A549 (cell line): ENCODE results near the gene DYNC1I1. TPM values are rescaled to one million over a fixed set of nuclear protein-coding genes. Genes with fewer than 3 reads are reported as not detected.

Experiments
- ATAC-seq, 2 experiments: fragments of 200-7000 bp in 1 of 2; fragments of >200 bp in 1 of 2; cut with Nextera tagmentation in 1 of 2; cut with Tn5 transposase in 1 of 2; 3 replicates each; pipeline versions ENCODE4 v1.8.0 to v1.9.1; 2018 to 2020; ENCODE audit warnings: mild to moderate bottlenecking in 1 of 2, moderate library complexity in 1 of 2
- CTCF ChIA-PET: fragments of 300-600 bp; sonication (Branson Sonifier 250); formaldehyde crosslinking; extraction: SDS; loops from one replicate; lab custom pipeline; 2021; ENCODE audit warnings: antibody characterized with exemption, inconsistent platforms; lab: Yijun Ruan, JAX
- POLR2A ChIA-PET: fragments of 350-600 bp; formaldehyde crosslinking; extraction: SDS; loops from one replicate; lab custom pipeline; 2021; ENCODE audit warnings: antibody characterized with exemption, inconsistent platforms; lab: Yijun Ruan, JAX
- DNase-seq, 2 experiments: peaks; one replicate each; pipeline versions ENCODE4 v3.0.0 to v3.0.0-alpha.2; 2011 to 2016; ENCODE audit warnings: low read depth in 1 of 2, low spot score in 1 of 2
- FAIRE-seq: peaks from 2 replicates; lab custom pipeline; 2011; peaks lifted over from hg19 to GRCh38; lab: Jason Lieb, UNC
- H3K27ac ChIP-seq, 2 experiments: fragments of >200 bp; sonication (Bioruptor Twin); formaldehyde crosslinking; 3 replicates each; pipeline ENCODE4 v1.5.1; 2016 to 2017
- H3K4me1 ChIP-seq: fragments of >200 bp; sonication (Bioruptor Twin); formaldehyde crosslinking; 3 replicates; pipeline ENCODE4 v1.6.1; 2016
- H3K4me2 ChIP-seq: fragments of >200 bp; sonication (Bioruptor Twin); formaldehyde crosslinking; 3 replicates; pipeline ENCODE4 v1.6.1; 2016
- H3K4me3 ChIP-seq: fragments of >200 bp; sonication (Bioruptor Twin); formaldehyde crosslinking; 3 replicates; pipeline ENCODE4 v1.5.1; 2016
- H3K9me3 ChIP-seq: fragments of >200 bp; sonication (Bioruptor Twin); formaldehyde crosslinking; 3 replicates; pipeline ENCODE4 v1.6.1; 2016
- CBX8 ChIP-seq: fragments of 200-600 bp; sonication (generic); IDR thresholded peaks from 2 replicates; pipeline ENCODE4 v1.6.1; 2016
- CHD2 ChIP-seq: fragments of 150-350 bp; IDR thresholded peaks from 2 replicates; pipeline ENCODE4 v1.6.1; 2014; ENCODE audit warnings: low read length; ENCODE audit not compliant: partially characterized antibody
- EHF ChIP-seq: fragments of 250-450 bp; sonication (Bioruptor Pico); IDR thresholded peaks from 2 replicates; pipeline ENCODE4 v1.5.0; 2020; ENCODE audit warnings: mild to moderate bottlenecking
- EP300 ChIP-seq, 2 experiments: fragments of >200 bp; sonication (Bioruptor Twin); formaldehyde crosslinking; IDR thresholded peaks; 2 replicates in 1 of 2; 3 replicates in 1 of 2; pipeline ENCODE4 v1.6.1; 2016 to 2017
- FOXS1 ChIP-seq: fragments of 250-450 bp; sonication (Bioruptor Pico); IDR thresholded peaks from 2 replicates; pipeline ENCODE4 v1.5.0; 2020; ENCODE audit warnings: mild to moderate bottlenecking, moderate library complexity
- HOXB5 ChIP-seq: fragments of 250-450 bp; sonication (Bioruptor Pico); IDR thresholded peaks from 2 replicates; pipeline ENCODE4 v1.5.0; 2020; ENCODE audit warnings: mild to moderate bottlenecking, moderate library complexity
- JUNB ChIP-seq: fragments of >200 bp; sonication (Bioruptor Twin); formaldehyde crosslinking; IDR thresholded peaks from 2 replicates; pipeline ENCODE4 v1.6.1; 2016
- KDM1A ChIP-seq: fragments of 200-600 bp; sonication (generic); IDR thresholded peaks from 2 replicates; pipeline ENCODE4 v1.6.1; 2016; ENCODE audit warnings: low read depth, mild to moderate bottlenecking
- KDM5A ChIP-seq: fragments of 200-600 bp; sonication (generic); IDR thresholded peaks from 2 replicates; pipeline ENCODE4 v1.6.1; 2016; ENCODE audit warnings: antibody characterized with exemption, mild to moderate bottlenecking
- MAFK ChIP-seq: fragments of 450-650 bp; IDR thresholded peaks from 2 replicates; pipeline ENCODE4 v1.6.1; 2014; ENCODE audit not compliant: partially characterized antibody
- NFE2L2 ChIP-seq: fragments of 150-350 bp; conservative IDR thresholded peaks from 2 replicates; pipeline ENCODE4 v1.6.1; 2014; ENCODE audit warnings: low read length
- NR3C1 ChIP-seq: fragments of >200 bp; sonication (Bioruptor Twin); formaldehyde crosslinking; IDR thresholded peaks from 3 replicates; pipeline ENCODE4 v1.6.1; 2017
- POLR2A ChIP-seq: IDR thresholded peaks from 2 replicates; pipeline ENCODE4 v1.6.1; 2012; ENCODE audit warnings: mild to moderate bottlenecking, low read length
- POLR2AphosphoS2 ChIP-seq: conservative IDR thresholded peaks from 2 replicates; pipeline ENCODE4 v1.6.1; 2012; ENCODE audit warnings: low read length, improper control_type of control experiment, inconsistent platforms
- RARB ChIP-seq: fragments of 250-450 bp; sonication (Bioruptor Pico); IDR thresholded peaks from 2 replicates; pipeline ENCODE4 v1.8.0; 2021; ENCODE audit warnings: mild to moderate bottlenecking, moderate library complexity
- RCOR1 ChIP-seq: fragments of 150-350 bp; IDR thresholded peaks from 2 replicates; pipeline ENCODE4 v1.6.1; 2014; ENCODE audit warnings: antibody characterized with exemption, low read length, low read depth
- ZFP36 ChIP-seq: fragments of 450-650 bp; IDR thresholded peaks from 2 replicates; pipeline ENCODE4 v1.6.1; 2014; ENCODE audit warnings: borderline replicate concordance; ENCODE audit not compliant: partially characterized antibody
- ZNF302 ChIP-seq: fragments of 250-450 bp; sonication (Bioruptor Pico); IDR thresholded peaks from 2 replicates; pipeline ENCODE4 v1.9.0; 2021; ENCODE audit warnings: inconsistent platforms, mild to moderate bottlenecking, moderate library complexity
- WGBS: methylation state at CpG from one replicate; pipeline ENCODE4 v1.1.6; 2017; ENCODE audit errors: missing lambda C conversion rate; 5-methylcytosine and 5-hydroxymethylcytosine counted together
- polyA plus RNA-seq, 4 experiments: library from polyadenylated mRNA; depleted of rRNA in 3 of 4; stranded (reverse); fragments of >200 nt; fragmentation: RNase III in 1 of 4; extraction: RNeasy Plus Mini Kit Qiagen cat#74134 plus additional on column Dnase treatment in 1 of 4; gene quantifications; 2 replicates in 3 of 4; 3 replicates in 1 of 4; pipeline ENCODE4 v1.2.3, GENCODE V29; 2011 to 2017
- TF ChIP-seq, protein P1 (sequence below): fragments of 150-350 bp; IDR thresholded peaks from 2 replicates; pipeline ENCODE4 v1.6.1; 2014; ENCODE audit warnings: low read depth, mild to moderate bottlenecking, low read length
- TF ChIP-seq, protein P2 (sequence below): fragments of 250-450 bp; sonication (Bioruptor Pico); IDR thresholded peaks from 2 replicates; pipeline ENCODE4 v1.5.0; 2020; ENCODE audit warnings: low read depth, mild to moderate bottlenecking, moderate library complexity
- TF ChIP-seq, protein P3 (sequence below): IDR thresholded peaks from 2 replicates; pipeline ENCODE4 v1.6.1; 2012
- TF ChIP-seq, protein P4 (sequence below): fragments of >200 bp; sonication (Bioruptor Twin); formaldehyde crosslinking; IDR thresholded peaks from 2 replicates; pipeline ENCODE4 v1.6.1; 2016

The DYNC1I1 gene
- polyA plus RNA-seq, 2 of the 4 experiments (the other 2 are of a cell fraction): 0.04 TPM; not detected in 1

DNA sequence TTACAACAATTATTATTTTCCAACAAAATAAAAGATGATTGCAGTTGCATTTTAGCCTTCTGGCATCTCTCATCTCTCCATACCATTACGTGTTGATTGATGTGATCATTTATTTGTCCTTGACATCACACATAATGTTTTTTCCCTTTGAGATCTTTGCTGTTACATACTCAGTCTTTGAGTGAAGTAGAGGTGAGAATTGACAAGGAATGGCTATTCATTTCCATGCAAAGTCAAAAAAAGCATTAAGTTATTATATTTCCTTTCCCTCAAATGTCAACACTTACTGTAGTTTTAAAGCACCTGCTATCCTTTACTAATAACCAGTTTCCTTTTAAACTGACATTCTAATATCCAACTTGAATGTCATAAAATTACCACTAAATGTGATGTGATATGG lies 33.6 kb downstream of the DYNC1I1 start:
- Histone ChIP-seq H3K4me1 (no peaks in the 10 kb centered on the region), H3K4me2 (no peak overlapping the region), H3K27ac (no peak overlapping the region), H3K4me3 (no peak overlapping the region), H3K9me3 (no peaks in the 10 kb centered on the region)
- ChIA-PET POLR2A (no interaction called here), CTCF (no interaction called here)
- WGBS: 0% methylated on average over 1 of the region's 1 CpG
- DNase-seq: no peak
- ATAC-seq: no peak
- peak; percentile 43 for FAIRE-seq
- TF ChIP-seq, protein P1, sequence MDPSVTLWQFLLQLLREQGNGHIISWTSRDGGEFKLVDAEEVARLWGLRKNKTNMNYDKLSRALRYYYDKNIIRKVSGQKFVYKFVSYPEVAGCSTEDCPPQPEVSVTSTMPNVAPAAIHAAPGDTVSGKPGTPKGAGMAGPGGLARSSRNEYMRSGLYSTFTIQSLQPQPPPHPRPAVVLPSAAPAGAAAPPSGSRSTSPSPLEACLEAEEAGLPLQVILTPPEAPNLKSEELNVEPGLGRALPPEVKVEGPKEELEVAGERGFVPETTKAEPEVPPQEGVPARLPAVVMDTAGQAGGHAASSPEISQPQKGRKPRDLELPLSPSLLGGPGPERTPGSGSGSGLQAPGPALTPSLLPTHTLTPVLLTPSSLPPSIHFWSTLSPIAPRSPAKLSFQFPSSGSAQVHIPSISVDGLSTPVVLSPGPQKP: no peak
- TF ChIP-seq KDM1A (no peak), EP300 (IDR thresholded peaks at IDR 0.05) (no peak), HOXB5 (CRISPR knock-in tag) (no peak), RCOR1 (no peak), ZNF302 (CRISPR knock-in tag) (no peak), ZFP36 (no peak), CHD2 (no peak), EHF (CRISPR knock-in tag) (no peak), FOXS1 (CRISPR knock-in tag) (no peak), POLR2A (no peak), KDM5A (no peak), POLR2AphosphoS2 (no peak), NFE2L2 (no peak)
- TF ChIP-seq, protein P2, sequence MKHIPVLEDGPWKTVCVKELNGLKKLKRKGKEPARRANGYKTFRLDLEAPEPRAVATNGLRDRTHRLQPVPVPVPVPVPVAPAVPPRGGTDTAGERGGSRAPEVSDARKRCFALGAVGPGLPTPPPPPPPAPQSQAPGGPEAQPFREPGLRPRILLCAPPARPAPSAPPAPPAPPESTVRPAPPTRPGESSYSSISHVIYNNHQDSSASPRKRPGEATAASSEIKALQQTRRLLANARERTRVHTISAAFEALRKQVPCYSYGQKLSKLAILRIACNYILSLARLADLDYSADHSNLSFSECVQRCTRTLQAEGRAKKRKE: no peak
- TF ChIP-seq, protein P3, sequence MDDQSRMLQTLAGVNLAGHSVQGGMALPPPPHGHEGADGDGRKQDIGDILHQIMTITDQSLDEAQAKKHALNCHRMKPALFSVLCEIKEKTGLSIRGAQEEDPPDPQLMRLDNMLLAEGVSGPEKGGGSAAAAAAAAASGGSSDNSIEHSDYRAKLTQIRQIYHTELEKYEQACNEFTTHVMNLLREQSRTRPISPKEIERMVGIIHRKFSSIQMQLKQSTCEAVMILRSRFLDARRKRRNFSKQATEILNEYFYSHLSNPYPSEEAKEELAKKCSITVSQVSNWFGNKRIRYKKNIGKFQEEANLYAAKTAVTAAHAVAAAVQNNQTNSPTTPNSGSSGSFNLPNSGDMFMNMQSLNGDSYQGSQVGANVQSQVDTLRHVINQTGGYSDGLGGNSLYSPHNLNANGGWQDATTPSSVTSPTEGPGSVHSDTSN: no peak
- TF ChIP-seq, protein P4, sequence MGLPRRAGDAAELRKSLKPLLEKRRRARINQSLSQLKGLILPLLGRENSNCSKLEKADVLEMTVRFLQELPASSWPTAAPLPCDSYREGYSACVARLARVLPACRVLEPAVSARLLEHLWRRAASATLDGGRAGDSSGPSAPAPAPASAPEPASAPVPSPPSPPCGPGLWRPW: no peak

DNA sequence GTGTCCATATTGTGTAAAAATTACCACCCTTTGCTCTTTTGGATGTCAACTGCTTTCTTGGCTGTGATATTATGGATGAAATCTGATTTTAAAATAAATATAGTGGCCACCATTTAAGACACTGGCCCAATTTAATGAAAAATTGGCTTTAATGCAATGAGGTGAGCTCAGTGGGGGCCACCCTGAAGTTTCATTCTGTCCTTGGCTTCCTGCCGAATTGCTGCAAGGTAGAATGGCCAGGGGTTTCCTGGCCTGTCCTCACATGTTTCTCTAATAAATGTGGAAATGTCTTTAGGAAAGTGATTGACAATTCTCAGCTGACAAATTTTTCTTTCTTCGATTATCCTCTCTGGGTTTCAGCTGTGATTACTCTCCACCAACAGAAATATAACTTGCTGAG lies 36.0 kb downstream of the DYNC1I1 start:
- DNase-seq (no peak), FAIRE-seq (no peak), ATAC-seq (no peak)
- no peaks in the 10 kb centered on the region for H3K4me1 ChIP-seq
- H3K4me3 ChIP-seq: no peak overlapping the region
- ChIA-PET CTCF (interaction anchor here (1.2 kb wide), 1 partner anchor 15 kb away, joined by 3 read pairs; no protein-coding TSS in a partner anchor), POLR2A (no interaction called here)
- no peak overlapping the region for H3K27ac ChIP-seq
- H3K9me3 ChIP-seq: no peaks in the 10 kb centered on the region
- TF ChIP-seq ZFP36 (no peak), HOXB5 (CRISPR knock-in tag) (no peak), NR3C1 (no peak), ZNF302 (CRISPR knock-in tag) (no peak)
- no peak overlapping the region for H3K4me2 ChIP-seq
- 1% methylated on average over 2 of the region's 2 CpGs for WGBS

DNA sequence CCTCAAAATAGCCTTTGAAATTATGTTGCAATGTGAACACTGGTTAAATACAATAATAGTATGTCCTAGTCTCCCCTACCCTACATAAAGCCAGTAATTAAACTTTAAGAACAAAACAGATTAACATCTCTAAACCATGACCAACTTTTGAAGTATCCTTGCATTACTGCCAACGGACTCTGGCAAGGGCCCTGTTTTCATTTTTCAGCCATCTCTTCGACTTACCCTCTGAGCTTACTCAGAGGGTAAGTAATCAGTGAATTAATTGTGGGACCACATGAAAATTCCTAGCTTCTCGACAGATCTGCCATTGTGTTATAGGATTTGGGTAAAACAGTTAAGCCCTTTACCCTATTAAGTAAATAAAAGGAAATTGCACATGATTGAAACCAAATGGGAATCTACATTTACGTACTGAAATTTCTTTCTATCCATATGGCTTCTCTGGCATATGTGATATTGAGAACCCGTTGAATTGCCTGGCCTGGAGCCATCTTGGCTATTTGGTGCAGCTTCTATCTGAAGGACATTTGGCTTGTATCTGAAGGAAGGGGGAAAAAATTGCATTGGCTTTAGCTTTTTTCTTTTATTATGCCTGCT lies 39.6 kb downstream of the DYNC1I1 start:
- H3K4me3 ChIP-seq: no peak overlapping the region
- no peaks in the 10 kb centered on the region for H3K4me1 ChIP-seq
- FAIRE-seq (peak; percentile 46), DNase-seq (no peak), ATAC-seq (no peak)
- no peaks in the 10 kb centered on the region for H3K9me3 ChIP-seq
- POLR2A ChIA-PET: no interaction called here
- CTCF ChIA-PET: no interaction called here
- 23% methylated on average over 5 of the region's 5 CpGs for WGBS
- H3K4me2 ChIP-seq: no peak overlapping the region
- no peak overlapping the region for H3K27ac ChIP-seq
- no peak for TF ChIP-seq CBX8
- no peak for TF ChIP-seq EP300 (IDR thresholded peaks at IDR 0.05)
- no peak for TF ChIP-seq MAFK
- TF ChIP-seq RARB (CRISPR knock-in tag): no peak
- no peak for TF ChIP-seq JUNB
- TF ChIP-seq ZFP36: no peak
